Smooth muscle cell (in vitro differentiated cells): Measurements from ENCODE around the gene MCM10. TPM values are rescaled to one million over a fixed set of nuclear protein-coding genes. Genes with fewer than 3 reads are reported as not detected.
"Not testable (repeated sequence)": the region's sequence is repeated elsewhere in the genome, so short reads cannot be mapped to it uniquely, and the experiment has no call there.

Experiments
- DNase-seq: peaks from one replicate; lab custom pipeline; 2025; ENCODE audit not compliant: unreplicated experiment; lab: John Stamatoyannopoulos, UW
- H2AFZ ChIP-seq: fragments of 200-600 bp; sonication (generic); 2 replicates; pipeline ENCODE4 v1.6.0; 2016; ENCODE audit warnings: antibody characterized with exemption, low read depth, mild to moderate bottlenecking
- H3F3A ChIP-seq: fragments of 200-600 bp; sonication (generic); 2 replicates; pipeline ENCODE4 v1.6.0; 2017; ENCODE audit warnings: antibody characterized with exemption, low read depth
- H3K27ac ChIP-seq: fragments of 200-600 bp; sonication (generic); 2 replicates; pipeline ENCODE4 v1.5.1; 2016; ENCODE audit warnings: low read depth, mild to moderate bottlenecking
- H3K27me3 ChIP-seq: fragments of 200-600 bp; sonication (generic); 2 replicates; pipeline ENCODE4 v1.6.1; 2016; ENCODE audit warnings: low read depth, mild to moderate bottlenecking
- H3K36me3 ChIP-seq: fragments of 200-600 bp; sonication (generic); 2 replicates; pipeline ENCODE4 v1.5.1; 2016; ENCODE audit warnings: low read depth
- H3K4me1 ChIP-seq: fragments of 200-600 bp; sonication (generic); 2 replicates; pipeline ENCODE4 v1.5.1; 2016; ENCODE audit warnings: low read depth
- H3K4me2 ChIP-seq: fragments of 200-600 bp; sonication (generic); 2 replicates; pipeline ENCODE4 v1.6.0; 2016; ENCODE audit warnings: mild to moderate bottlenecking
- H3K4me3 ChIP-seq: fragments of 200-600 bp; sonication (generic); 2 replicates; pipeline ENCODE4 v1.5.1; 2016; ENCODE audit warnings: mild to moderate bottlenecking
- H3K79me2 ChIP-seq: fragments of 200-600 bp; sonication (generic); 2 replicates; pipeline ENCODE4 v1.6.0; 2016; ENCODE audit warnings: low read depth, mild to moderate bottlenecking
- H3K9ac ChIP-seq: fragments of 200-600 bp; sonication (generic); 2 replicates; pipeline ENCODE4 v1.6.0; 2016; ENCODE audit warnings: low read depth
- H3K9me3 ChIP-seq: fragments of 200-600 bp; sonication (generic); replicated peaks from 2 replicates; pipeline ENCODE4 v1.5.1; 2016; ENCODE audit warnings: low read depth
- H4K20me1 ChIP-seq: fragments of 200-600 bp; sonication (generic); 2 replicates; pipeline ENCODE4 v1.6.0; 2016; ENCODE audit warnings: low read depth
- WGBS: methylation state at CpG from one replicate; pipeline ENCODE4 v1.1.7; 2016; ENCODE audit warnings: low lambda C conversion rate; 5-methylcytosine and 5-hydroxymethylcytosine counted together
- polyA plus RNA-seq: library from polyadenylated mRNA; unstranded; fragments of >200 nt; fragmentation: Nextera tagmentation; extraction: Ambion mirVana; gene quantifications from 2 replicates; pipeline ENCODE4 v1.2.1, GENCODE V29; 2016
- total RNA-seq: library from RNA; depleted of rRNA; stranded (reverse); fragments of >200 nt; gene quantifications from 2 replicates; pipeline ENCODE4 v1.2.3, GENCODE V29; 2014
- TF ChIP-seq, protein P1 (sequence below): fragments of 200-600 bp; sonication (generic); IDR thresholded peaks from 2 replicates; pipeline ENCODE4 v1.5.1; 2017; ENCODE audit warnings: borderline replicate concordance, mild to moderate bottlenecking, antibody characterized with exemption; ENCODE audit not compliant: insufficient read depth, poor library complexity, severe bottlenecking

MCM10 gene
- total and polyA plus RNA-seq, 2 experiments from 2014 or later = 3.5 to 5.7 TPM

DNA sequence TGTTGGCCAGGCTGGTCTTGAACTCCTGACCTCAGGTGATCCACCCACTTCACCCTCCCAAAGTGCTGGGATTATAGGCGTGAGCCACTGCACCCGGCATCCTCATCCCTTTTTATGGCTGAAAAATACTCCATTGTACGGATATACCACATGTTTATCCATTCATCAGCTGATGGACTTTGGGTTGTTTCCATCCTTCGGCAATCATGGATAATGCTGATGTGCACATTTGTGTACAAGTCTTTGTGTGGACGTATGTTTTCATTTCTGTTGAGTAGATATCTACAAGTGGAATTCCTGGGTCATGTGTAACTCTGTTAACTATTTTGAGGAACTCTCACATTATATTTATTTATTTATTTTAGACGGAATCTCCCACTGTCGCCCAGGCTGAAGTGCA lies 78.6 kb downstream of the MCM10 start:
- Histone ChIP-seq H3K4me2 (no peak overlapping the region), H3K4me1 (no peaks in the 10 kb centered on the region), H3K9me3 (no peaks in the 10 kb centered on the region), H3K27me3 (no peaks in the 10 kb centered on the region), H4K20me1 (no peaks in the 10 kb centered on the region), H3K36me3 (no peaks in the 10 kb centered on the region), H3K4me3 (no peak overlapping the region), H3K9ac (no peak overlapping the region), H3K79me2 (no peaks in the 10 kb centered on the region), H3F3A (no peaks in the 10 kb centered on the region), H3K27ac (no peak overlapping the region), H2AFZ (no peak overlapping the region)
- 95% methylated on average over 7 of the region's 7 CpGs for WGBS
- TF ChIP-seq, protein P1, sequence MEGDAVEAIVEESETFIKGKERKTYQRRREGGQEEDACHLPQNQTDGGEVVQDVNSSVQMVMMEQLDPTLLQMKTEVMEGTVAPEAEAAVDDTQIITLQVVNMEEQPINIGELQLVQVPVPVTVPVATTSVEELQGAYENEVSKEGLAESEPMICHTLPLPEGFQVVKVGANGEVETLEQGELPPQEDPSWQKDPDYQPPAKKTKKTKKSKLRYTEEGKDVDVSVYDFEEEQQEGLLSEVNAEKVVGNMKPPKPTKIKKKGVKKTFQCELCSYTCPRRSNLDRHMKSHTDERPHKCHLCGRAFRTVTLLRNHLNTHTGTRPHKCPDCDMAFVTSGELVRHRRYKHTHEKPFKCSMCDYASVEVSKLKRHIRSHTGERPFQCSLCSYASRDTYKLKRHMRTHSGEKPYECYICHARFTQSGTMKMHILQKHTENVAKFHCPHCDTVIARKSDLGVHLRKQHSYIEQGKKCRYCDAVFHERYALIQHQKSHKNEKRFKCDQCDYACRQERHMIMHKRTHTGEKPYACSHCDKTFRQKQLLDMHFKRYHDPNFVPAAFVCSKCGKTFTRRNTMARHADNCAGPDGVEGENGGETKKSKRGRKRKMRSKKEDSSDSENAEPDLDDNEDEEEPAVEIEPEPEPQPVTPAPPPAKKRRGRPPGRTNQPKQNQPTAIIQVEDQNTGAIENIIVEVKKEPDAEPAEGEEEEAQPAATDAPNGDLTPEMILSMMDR = no peak
- DNase-seq = no peak

DNA sequence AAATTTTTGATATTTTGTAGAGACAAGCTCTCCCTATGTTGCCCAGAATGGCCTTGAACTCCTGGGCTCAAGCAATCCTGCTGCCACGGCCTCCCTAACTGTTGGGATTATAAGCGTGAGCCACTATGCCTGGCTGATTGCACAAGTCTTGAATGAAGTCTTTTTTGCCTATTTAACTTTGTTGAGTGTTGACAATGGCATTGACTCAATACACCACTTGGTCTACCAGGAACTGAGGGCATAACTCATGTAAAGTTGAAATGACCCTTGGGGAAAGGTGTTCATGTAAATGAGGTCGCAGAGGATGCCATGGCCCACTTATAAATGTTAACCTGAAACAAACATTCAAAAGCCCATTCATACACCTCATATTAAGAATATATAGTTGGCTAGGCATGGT lies 80.3 kb downstream of the MCM10 start:
- 84% methylated on average over 3 of the region's 3 CpGs for WGBS

DNA sequence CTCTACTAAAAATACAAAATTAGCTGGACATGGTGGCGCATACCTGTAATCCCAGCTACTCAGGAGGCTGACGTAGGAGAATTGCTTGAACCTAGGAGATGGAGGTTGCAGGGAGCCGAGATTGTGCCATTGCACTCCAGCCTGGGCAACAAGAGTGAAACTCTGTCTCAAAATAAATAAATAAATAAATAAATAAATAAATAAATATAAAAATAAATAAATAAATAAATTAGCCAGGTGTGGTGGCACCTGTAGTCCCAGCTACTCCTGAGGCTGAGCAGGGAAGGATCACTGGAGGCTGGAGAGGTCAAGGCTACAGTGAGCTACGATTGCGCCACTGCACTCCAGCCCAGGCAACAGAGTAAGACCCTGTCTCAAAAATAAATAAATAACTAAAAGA lies 80.9 kb downstream of the MCM10 start:
- H3K4me3 ChIP-seq, H3K79me2 ChIP-seq: not testable (repeated sequence)
- 94% methylated on average over 5 of the region's 5 CpGs for WGBS

More for the DNA sequence above, 80.3 kb downstream of the MCM10 start:
- Histone ChIP-seq H4K20me1 (no peaks in the 10 kb centered on the region), H3K36me3 (no peaks in the 10 kb centered on the region), H3K27ac (no peak overlapping the region), H3K79me2 (no peaks in the 10 kb centered on the region), H3F3A (no peaks in the 10 kb centered on the region), H2AFZ (no peak overlapping the region), H3K4me3 (no peak overlapping the region), H3K9ac (no peak overlapping the region), H3K4me2 (no peak overlapping the region), H3K27me3 (no peaks in the 10 kb centered on the region), H3K4me1 (no peaks in the 10 kb centered on the region), H3K9me3 (no peaks in the 10 kb centered on the region)
- TF ChIP-seq, protein P1 = no peak
- no peak for DNase-seq

DNA sequence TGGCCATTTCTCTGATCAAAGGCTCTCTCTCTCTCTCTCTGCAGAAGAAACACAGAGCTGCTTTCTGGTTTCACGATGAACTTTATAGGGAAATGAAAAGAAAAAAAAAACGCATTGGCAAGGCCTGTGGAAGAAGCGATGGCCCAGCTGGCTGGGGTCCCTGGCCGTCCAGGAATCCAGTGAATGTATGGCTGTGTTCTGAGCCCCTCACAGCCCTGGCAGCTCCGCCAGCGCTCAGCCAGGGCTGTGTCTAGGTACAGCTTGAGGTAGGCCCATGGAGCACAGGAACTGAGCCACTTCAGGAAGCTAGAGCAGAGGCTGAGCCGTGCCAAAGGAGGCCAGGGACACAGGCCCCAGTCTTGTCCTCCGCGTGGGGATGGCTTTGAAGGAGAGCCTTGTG lies 85.9 kb downstream of the MCM10 start:
- Histone ChIP-seq H3K27me3 (no peaks in the 10 kb centered on the region), H3K79me2 (no peaks in the 10 kb centered on the region), H3K9me3 (no peaks in the 10 kb centered on the region), H4K20me1 (no peaks in the 10 kb centered on the region), H3F3A (no peaks in the 10 kb centered on the region), H3K36me3 (no peaks in the 10 kb centered on the region), H3K27ac (no peak overlapping the region), H3K4me1 (no peaks in the 10 kb centered on the region), H2AFZ (no peak overlapping the region), H3K4me3 (no peak overlapping the region), H3K4me2 (no peak overlapping the region), H3K9ac (no peak overlapping the region)
- no peak for DNase-seq
- TF ChIP-seq, protein P1 = no peak
- WGBS = 94% methylated on average over 9 of the region's 9 CpGs

More for the DNA sequence above, 80.9 kb downstream of the MCM10 start:
- not testable (repeated sequence) for H3F3A ChIP-seq, DNase-seq, H2AFZ ChIP-seq, H3K27me3 ChIP-seq, H3K9me3 ChIP-seq, H3K4me2 ChIP-seq, H3K9ac ChIP-seq, H3K27ac ChIP-seq, H3K36me3 ChIP-seq, H3K4me1 ChIP-seq, H4K20me1 ChIP-seq
